Measurements from ENCODE around the gene ZNF500.

Gene ZNF500

GRCh38 chr16:4766875-4767628, at the start of gene ZNF500:
Gene ZNF500 (minus strand): TSS chr16:4767162. CDS start chr16:4765978, 1,184 bp downstream.
- peak; percentile 92 for DNase-seq (ENCODE audit: low spot score)

DNA sequence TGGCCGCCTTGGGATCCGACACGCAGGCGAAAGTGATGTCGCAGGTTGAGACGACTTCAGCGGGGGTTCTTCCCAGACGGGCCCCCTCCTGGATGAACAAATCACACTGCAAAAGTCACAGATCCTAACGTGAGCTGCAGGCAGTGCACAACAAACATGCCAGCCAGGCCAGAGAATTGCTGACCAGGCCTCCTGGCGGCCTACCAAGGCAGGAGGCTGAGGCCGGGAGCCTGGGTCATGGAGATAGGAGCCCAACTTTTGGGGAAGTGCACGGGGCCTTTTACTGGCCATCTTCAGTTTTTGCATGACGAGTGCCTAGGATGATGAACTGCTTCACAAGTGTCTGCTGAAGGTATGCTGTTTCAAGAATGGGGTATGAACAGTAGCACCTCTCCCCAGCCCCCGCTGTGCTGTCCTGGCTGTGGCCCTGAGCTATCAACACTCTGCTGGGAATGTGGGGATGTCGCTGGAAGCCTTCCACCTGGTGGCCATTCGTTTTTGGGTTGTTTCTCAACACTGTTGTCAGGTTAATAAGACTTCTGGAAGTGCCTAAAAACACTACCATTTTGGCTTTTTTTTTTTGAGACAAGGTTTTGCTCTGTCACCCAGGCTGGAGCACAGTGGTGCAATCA, 47.7 kb upstream of the ZNF500 start:
- DNase-seq (ENCODE audit: low spot score): no peak

DNA sequence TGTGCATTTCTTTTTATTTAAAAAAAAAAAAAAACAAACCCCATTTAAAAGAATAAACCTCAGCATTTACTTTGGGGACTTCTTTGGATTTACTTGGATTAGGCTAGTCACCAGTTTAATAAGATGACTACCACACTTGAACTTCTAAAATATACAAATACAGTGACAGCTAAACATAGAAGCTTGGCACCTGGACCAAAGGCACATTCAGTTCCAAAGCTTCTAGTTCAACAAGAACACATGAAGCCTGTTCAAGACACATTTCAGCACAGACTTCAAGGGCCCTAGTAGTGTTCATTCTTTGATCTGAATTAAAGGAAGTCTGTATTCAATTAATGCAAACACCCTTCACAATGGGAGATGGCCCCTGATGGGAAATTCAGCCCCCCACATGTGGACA, 47.1 kb upstream of the ZNF500 start:
- DNase-seq (ENCODE audit: low spot score): no peak

DNA sequence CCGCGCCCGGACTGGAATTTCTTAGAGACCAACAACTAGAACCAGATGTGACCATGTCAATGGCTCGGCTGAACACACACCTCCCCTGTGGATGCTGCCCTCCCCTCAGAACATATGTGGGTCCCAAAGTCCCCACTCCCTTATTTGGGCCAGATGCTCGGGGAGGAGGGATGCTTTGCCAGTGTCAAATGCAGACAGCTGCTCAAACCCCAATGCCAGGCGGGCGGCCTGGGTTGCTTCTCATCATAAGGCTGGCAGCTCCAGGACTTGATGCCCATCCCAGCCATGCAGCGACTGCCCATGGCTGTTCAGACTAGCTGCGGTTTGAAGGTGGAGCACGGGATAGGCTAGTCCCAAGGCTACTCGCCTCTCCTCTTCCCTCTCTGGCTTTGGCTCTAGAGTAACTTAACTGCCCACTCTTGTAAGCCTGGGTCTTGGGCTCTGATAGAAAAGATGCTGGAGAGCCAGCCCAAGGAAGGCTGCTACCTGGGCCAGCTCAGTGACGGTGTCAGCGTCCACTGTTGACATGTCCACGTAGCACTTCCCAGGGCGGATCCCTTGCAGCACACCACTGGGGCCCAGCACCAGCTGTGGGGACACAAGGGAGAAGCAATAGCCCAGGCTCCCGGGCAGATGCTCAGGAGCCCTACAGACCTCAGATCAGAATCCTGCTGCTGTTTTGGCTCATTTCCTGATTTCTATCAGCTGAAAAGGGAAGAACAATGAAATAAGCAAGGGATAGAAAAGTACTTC, 46.5 kb upstream of the ZNF500 start:
- DNase-seq (ENCODE audit: low spot score): no peak

DNA sequence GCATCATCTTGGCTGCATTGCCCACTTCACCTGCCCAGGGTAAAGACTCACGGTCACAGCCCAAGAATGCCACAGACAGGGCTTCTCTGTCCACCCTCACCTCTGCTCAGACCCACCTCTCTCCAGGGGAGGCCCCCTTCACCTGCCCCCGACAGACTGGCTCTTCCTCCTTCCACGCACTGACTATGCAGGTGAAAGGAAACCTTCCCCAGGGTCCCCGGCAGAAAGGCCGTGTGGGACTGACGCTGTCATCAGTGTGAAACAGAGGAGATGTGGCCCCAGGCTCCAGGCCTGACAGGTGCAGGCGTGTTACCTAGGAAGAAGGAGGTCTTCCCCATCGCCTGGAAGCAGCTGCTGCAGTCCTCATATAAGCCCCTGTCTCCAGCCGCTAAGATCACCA, 44.8 kb upstream of the ZNF500 start:
- no peak for DNase-seq (ENCODE audit: low spot score)

DNA sequence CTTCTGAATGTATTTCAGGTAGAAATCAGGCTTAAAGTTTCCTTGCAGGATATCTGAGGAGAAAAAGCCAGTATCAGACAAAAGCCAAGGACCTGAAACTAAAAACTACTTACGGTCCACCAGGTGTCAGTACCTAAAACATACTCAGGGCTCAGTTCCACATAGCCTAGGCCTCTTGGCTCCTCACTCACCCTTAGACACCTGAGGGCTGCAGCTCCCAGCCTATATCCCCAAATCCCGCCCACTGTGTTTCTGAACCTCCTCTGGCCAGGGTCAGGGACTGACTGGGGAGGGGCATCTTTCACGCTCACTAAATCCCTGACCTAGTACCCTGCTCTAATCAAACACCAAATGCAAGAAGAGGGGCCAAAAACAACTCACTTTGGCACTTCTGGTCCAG, 44.3 kb upstream of the ZNF500 start:
- no peak for DNase-seq (ENCODE audit: low spot score)

DNA sequence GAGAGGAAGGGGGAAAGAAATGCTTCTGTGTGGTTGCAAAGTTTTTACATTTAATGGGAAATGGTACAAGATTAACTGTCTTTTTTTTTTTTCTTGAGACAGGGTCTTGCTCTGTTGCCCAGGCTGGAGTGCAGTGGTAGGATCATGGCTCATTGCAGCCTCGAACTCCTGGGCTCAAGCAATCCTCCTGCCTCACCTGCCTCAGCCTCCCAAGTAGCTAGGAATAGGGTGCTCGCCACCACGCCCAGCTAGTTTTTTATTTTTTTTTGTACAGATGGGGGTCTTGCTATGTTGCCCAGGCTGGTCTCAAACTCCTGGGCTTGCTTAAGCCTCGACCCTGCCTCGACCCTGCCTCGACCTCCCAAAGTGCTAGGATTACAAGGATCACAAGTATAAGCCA, 39.3 kb upstream of the ZNF500 start:
- DNase-seq (ENCODE audit: low spot score): no peak

DNA sequence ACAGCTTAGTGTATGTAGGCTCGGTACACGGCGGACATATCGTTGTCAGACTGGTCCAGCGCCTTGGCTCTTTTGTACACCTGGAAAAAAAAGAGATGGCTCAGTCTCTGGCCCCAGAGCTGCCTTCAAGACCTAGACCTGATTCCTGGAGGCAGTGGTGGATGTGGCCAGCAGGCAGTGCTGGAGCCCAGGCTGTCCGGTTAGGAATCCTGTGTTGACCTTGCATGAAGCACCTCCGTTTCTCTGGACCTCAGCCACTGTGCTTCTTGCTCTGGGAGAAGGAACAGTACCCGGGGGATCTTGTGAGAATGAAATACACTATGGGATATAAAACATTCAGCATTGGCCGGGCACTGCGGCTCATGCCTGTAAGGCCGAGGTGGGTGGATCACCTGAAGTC, 38.3 kb upstream of the ZNF500 start:
- no peak for DNase-seq (ENCODE audit: low spot score)

DNA sequence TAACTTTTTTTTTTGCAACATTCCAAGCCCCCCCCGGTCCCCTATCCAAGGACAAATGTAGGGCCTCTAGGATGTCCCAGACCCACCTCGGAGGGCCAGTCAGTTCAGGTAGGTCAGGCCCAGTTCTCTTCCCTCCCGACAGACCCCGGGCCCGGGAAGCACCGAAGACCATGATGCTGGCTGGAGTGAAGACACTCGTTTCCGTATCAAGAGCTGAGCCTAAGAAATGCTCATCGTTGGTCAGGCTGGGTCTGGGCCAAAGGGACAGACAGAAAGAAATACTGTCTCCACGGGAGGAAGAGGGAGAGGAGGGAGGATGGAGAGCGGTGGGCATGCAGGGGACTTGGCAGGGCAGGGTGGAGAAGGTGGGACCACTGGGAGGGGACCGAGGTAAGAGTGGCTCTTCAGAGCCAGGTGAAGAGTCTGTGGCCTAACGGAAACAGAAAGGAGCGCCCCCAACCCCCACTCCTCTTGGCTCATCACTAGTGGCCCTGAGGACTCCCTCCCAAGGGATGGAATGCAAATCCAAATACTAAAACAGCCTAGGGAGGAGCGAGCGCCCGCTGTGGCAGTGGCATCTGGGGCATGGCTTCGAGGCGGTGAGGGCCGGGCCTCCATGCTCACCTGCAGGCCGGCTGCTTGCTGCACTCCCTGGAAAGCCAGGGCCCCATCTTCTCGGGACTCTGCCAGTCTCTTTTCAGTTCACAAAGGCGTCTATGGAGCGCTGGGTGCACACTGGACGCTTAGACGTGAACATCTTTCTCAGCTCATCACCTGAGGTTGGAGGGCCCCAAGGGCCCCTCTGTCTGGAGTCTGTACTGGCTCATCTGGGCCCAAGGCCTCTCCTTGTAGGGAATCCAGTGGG, 37.2 kb upstream of the ZNF500 start:
- DNase-seq (ENCODE audit: low spot score): no peak

- DNase-seq (ENCODE audit: low spot score): no peak
These were observed 36.5 kb upstream of the ZNF500 start for GRCh38 chr16:4803401-4803844.

DNA sequence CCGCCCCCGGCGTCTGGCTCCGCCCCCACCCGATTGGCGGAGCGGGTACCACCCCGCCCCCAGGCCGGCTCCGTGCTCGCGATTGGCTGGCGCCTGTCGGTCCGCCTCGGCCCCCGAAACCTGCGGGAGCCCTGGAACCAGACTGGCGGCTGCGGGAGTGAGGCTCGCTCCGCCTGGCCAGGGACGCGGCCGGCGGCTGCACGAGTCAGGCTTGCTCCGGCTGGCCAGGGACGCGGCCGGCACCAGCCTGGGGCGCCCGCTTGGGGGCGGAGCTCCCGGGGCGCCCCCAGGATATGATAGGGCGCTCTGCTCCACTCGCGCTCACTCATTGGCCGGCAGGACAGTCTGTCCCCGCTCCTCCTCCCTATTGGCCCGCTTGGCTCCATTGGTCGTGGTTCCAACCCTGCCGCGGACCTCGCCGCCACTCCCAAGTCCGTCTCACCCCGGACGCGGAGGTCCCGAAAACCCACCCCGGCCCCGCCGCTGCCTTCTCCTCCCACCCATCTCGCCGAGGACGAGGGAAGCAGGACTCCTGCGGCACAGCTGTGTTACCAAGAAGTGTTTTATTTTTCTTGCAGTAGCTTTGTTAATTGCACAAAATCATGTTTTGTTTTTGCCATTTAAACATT, 35.8 kb upstream of the ZNF500 start:
- peak; percentile 94 for DNase-seq (ENCODE audit: low spot score)

- peak; percentile 80 for DNase-seq (ENCODE audit: low spot score)
These were observed 35.1 kb upstream of the ZNF500 start, which contains the start of gene ROGDI for GRCh38 chr16:4801962-4802658. Gene ROGDI (minus strand): TSS chr16:4802633. CDS start chr16:4802571, 62 bp downstream.

- DNase-seq (ENCODE audit: low spot score): no peak
These were observed 34.3 kb upstream of the ZNF500 start for GRCh38 chr16:4801051-4801961.

GRCh38 chr16:4800290-4801041, 33.5 kb upstream of the ZNF500 start:
- DNase-seq (ENCODE audit: low spot score): no peak

DNA sequence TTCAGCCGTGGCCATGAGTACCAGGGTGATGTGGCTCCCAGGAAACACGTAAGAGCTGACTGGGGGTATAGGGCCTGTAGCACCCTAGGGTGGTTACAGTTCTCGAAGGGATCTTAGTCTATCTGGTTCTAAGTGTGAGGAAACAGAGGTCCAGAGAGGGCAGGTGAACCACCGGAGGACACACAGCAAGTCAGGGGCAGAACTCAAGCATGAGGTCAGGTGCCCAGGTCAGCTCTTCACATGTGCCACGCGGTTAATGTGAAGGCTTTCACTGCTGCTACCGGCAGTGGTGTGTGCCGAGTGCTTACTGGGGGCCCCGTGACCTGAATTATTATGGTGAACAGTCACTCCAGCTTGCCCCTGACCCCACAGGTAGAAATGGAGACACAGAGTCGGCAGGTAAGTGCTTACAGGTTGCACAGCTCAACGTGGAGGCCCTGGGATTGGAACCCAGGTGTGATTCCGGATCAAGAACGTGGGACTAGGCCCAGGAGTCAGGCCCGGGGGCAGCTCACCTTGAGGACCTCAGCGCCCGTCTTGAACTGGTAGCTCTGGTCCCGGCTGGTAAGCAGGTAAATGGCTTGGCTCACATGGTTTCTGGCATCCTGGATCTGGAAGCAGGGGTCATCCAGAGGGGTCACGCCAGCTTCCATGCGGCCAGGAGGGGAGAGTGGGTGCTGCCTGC, 32.4 kb upstream of the ZNF500 start:
- DNase-seq (ENCODE audit: low spot score): no peak

DNA sequence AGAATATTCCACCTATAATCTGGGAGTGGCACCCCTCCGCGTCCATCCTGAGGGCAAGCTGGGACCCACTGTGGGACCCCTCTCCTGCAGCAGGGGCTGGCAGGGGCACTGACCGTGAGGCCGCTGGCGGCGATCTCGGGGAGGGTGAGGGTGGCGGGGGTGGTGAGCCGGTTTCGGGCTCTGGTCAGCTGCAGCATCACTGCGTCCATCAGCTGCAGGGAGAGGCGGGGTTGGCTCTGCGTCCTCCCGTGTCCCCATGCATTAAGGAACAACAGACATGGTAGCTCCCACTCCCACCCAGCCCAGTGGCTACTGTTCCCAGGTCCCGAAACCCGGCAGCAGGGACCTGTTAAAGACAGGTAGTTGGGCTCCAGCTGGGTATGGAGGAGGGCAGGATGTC, 31.5 kb upstream of the ZNF500 start:
- no peak for DNase-seq (ENCODE audit: low spot score)

DNA sequence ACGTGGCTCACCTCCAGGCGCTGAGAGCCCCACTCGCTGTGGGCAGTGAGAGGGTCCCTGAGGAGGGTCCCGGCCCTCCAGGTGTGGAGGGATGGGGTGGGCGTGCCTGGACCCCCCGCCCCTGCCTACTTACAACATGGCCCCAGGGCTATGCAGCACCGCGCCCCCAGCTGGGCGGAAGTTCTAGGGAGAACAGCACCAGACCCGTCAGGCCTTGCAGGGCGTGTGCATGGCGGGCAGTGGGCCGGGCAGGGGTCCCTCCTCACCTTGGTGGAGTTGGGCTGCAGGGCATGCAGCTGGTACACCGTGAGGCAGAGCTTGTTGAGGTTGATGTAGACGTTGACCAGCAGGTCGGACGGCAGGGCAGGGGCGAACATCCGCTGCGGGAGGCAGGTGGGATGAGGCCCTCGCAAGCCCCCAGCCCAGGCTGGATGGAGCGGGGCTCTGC, 30.9 kb upstream of the ZNF500 start:
- DNase-seq (ENCODE audit: low spot score): no peak
